ENCODE results near the gene THBD.

The THBD gene

DNA sequence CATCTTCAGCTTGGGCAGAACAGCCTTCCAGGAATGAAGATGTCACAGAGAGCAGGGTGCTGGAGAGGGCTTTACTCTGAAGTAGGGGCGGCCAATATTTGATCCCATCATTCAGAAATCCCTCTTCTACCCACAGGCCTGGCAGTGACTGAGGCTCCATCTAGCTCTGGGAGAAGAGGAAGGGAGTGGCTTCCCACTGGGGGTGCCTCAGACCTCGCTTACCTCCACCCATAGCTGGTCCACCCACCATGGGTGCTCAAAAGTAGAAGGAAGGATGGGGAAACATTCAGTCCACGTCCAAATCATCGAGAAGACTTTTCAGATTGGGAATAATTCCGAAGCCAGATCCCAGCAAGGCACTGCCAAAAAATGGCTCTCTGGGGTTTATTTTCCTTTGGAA, 11.8 kb upstream of the THBD start:
- no peak for DNase-seq

DNA sequence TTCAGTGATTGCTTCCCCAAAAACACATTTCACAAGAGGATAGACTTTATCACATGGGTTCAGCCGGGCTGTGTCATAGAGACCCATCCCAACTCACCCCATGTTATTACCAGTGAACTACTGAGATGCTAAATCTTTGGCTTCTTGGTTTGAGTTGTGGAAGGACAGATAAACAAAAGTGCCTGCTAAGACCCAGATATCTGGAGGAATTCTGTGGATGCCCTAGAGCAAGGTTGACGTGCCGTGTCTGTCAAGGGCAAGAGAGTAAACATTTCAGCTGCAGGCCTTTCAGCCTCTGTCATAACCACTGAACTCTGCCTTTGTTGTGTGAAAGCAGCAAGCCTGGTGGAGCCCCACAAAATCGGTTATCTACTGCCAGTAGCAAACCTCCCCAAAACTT, 11.2 kb upstream of the THBD start:
- DNase-seq = no peak

DNA sequence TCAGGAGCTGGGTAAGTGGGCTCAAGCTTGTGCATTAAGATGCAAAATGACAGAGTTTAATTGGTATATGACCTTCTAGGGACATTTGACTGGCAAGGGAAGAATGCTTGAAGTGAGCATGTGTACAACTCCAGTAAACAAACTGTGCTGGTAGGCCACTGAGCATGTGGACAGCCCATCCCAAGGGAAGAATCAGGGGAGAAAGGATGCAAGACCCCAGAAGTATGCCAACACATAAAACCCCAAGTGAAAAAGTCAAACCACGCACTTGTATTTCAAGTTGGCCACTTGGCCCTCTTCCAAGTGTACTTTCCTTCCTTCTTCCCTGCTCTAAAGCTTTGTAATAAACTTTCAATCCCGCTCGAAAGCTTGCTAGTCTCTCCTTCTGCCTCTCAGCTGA, 10.4 kb upstream of the THBD start:
- DNase-seq = no peak

DNA sequence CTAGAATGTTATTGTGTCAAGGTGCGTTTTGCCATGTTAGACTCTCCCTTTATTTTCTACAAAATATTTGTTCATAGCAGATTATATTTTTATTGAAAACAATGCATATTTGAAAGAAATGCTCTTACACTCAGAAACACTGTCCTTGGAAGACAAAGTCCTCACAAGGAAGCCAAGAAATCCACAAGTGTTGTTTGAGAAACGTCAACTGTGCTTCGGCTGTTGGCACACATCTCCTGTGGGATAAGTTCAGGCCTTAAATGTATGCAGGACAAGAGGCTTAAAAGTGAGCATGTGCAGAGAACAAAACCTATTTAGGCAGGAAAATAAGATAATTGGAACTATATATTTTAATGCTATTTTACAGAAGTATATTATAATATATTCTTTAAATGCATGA, 9.5 kb upstream of the THBD start:
- no peak for DNase-seq

DNA sequence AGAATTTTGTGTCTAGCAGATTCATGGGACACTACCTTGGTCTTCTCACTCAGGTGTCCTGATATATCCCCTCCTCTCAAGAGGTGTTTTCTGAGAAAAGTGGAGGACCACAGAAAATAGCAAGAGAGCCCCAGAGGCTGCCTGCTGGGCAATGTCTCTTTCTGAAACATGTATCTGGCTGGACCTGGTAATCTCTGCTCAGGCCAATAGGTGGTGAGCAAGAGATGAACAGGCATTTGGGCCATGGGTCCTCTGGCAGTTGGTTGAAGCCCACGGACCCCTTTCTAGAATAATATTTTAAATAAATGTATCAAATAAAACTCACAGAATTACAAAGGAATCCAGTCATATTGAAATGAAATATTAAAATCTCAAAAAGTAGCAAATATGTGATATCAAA, 8.8 kb upstream of the THBD start:
- no peak for DNase-seq

DNA sequence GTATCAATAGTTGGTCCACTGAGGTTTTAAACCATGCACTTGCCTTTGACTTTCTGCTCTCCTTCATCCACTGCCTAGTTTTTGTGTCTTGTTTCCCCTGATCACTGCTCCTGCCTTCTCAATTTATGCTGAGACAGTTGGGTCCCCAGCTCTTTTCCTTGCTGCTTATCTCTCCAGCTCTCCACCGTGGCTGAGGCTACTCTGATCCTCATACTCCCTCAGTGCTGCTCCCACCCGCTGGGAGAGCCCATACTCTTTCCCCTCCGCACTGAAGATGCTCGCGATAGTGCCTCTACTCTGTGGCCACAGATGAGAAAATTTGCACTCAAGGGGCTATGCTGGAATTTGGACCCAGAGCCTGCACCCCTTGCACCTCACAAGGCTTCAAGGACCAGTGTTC, 3.4 kb upstream of the THBD start:
- DNase-seq = no peak

DNA sequence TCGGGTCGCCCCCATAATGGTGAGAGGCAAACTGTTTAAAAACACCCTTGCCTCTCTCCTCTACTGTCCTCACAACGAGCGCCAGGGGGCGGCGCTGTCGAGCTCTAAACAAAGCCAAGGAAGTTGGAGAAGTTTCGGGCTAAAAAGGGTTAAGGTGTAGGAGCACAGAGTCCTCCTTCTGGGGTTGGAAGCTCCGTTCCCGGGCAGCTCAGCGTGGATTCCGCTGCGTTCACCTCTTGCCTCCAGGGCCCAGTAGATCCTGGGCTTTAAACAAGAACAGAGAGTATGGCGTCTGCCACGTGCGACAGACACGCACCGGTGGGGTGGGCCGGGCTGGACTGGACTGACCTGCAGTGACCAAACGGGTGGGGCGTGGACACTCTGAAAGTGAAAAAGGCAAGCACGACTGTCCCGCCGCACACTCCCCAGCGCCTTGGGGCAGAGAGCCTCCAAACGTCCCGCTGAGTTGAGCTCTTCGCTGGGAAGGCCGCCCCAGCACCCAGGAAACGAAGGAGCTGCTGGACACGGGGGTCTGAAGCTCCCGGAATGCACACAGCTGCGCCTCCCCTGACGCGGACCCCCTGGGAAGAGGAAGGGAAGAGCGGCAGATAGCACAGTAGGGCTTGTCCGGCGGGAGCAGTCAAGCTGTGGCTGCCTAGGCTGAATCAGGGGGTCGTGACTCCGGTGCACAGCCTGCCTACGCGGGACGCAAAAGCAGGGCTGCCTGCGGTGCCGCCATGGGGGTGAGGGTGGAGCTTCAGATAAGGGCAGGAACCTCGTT, 1.6 kb upstream of the THBD start:
- DNase-seq = no peak

DNA sequence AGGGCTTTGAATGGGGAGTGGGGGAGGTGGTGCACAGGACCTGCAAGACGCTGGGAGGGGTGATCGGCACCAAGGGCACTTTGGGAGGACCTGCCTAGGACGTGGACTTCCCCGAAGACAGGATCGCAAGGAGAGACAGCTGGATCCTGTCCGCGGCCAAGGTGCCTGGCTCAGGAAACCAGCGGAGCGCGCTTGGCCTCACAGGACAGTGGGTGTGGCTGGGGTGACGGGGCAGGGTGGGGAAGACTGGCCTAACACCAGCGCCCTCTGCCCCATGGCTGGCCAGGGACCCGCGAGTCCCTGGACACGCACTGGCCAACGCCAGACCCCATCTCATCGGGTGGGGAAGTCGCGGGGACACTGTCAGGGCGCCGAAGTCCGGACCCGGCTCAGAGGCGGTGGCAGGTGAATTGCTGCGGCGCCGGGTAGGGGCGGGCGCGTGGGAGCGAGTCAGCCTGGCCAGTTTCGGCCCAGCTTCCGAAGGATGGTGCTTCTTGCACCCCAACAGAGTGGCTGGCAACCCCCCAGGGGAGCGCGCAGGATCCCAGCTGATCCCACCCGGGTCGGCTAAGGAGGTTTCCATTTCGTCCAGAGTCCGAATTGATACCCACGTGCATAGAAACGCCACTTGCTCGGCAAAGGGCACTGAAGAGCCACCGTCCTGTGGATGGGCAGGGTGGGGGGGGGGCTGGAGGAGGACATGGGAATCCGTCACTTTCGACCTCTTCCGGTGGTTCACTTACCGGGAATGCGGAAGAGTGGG, 785 bp upstream of the THBD start:
- DNase-seq = no peak

DNA sequence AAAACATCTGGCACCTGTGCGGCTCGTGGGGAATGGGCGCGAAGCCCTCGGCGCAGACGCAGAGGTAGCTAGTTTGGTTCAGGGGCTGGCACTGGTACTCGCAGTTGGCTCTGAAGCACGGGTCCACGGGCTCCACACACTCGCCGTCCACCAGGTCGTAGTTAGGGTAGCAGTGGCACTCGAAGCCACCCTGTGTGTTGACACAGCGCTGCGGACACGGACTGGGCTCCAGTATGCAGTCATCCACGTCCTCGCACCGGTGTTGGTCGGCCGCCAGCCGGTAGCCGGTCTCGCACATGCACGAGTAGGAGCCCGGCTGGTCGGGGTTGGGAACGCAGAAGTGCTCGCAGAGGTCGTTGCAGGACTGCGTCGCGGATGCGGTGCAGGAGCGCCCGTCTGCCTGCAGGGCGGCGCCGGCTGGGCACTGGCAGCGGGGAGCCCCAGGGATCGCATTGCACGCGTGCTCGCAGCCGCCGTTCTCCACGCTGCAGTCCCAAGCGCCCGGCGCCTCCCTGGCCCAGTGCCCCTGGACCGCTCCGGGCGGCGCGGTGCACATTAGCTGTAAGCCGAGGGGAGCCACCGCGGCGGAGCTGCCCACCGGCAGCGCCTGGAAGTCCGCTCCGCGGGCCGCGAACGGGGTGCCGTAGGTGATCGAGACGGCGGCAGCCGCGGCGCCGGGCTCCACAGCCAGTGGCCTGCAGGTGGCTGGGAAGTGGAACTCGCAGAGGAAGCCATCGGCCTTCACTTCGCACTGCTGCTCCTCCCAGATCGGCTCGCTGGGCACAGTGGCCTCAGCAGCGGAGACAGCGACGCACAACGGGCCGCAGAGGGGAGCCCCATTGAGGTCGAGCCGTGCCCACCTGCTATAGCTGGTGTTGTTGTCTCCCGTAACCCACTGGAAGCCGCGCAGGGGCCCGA, 930 bp downstream of the THBD start:
- DNase-seq = no peak

DNA sequence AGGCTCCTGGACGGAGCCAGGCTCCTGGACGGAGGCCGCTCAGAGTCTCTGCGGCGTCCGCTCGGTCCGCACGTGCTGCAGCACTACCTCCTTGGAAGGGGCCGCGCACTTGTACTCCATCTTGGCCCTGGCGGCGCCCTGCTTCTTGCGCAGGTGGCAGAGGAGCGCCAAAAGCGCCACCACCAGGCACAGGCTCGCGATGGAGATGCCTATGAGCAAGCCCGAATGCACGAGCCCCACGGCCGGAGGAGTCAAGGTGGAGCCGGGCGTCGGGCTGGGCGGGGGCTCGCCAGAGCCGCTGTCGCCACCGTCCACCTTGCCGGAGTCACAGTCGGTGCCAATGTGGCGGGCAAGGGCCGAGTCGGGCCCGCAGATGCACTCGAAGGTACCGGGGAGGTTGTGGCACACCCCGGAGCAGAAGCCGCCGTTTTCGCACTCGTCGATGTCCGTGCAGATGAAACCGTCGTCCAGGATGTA, 1.7 kb downstream of the THBD start:
- no peak for DNase-seq

DNA sequence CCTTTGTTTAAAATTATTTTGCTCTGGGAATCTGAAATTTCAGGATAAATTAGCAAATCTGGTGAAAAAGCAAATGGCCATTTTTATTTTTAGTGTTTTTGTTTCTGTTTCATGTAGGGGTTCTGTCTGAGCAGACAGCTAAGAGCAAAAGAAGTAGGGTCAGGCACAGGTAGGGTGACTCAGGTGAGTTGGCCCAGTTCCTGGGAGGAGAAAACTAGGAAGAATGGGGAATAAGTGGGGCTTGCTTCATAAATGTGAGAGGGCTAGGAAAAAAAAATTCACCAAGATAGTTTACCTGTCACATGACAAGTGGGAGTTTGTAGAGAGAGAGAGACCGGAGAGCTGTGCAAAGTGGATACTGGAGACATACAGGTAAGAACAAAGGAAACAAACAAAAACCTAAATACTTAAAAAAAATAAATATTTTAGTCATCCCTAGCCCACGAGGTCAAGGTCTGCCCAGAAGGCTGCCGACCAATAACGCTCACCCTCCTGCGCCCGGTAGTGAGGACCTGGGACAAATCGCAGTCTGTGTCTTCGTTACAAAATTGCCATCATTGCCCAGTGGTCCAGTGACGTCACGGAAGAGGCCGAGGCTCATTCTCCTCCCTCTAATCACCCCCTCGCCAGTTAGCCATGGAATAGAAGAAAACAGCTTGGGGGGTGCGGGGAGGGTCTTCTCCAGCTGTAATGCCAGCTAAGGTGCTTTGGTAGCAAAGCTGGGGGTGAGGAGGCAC, 2.3 kb downstream of the THBD start:
- no peak for DNase-seq

DNA sequence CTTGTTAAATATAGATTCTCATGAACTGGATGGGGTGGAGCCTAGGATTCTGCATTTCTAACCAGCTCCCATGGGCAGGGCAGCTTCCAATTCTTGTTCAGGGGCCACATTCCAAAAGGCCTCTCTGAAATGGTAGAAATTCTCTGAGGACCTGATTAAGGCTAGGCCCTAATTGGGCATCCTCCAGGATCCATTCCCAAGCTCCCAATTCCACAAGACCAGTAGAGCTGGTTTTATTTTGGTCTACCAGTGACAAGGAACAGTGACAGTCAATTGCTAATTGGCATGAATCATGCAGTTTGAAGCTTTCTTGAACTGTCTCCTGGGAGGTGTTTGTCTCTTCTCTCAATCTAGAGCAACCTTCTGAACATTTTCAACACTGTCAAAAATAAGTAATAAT, 3.0 kb downstream of the THBD start:
- no peak for DNase-seq

DNA sequence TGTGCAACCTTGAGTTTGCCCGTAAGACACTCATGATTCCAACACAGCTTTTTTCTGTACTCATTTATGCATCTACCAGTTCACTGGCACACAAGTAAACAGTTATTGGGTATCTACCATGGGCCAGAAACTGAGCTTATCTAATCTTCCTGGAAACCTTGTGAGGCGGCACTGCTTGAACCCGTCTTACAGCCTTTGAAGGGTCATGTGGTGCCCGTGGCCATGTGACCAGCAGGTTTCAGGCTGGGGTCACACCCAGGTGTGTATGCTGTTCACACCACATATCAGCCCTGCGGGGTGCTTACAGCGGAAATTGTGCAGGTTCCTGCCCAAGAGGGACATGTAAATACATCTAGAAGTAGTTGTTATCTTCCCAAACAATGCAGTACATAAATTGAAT, 6.1 kb downstream of the THBD start:
- DNase-seq = no peak

DNA sequence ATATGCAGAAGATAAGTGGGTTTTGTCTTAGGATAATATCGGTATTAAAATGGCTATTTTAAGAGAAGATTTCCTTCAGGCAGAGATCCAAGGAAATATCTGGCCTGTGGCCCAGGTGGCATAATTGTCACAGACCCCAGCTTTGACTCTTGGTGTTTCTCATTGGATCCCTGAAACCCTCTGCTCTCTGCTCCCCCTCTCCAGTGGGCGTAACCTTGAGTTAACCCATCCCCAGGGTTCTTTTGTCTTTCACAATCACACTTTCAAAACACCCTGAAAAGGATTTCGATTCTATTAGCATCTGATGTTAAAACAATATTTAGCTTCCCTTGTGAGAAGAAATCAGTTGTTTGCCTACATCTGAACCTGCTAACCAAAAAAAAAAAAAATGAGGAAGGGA, 7.2 kb downstream of the THBD start:
- no peak for DNase-seq

DNA sequence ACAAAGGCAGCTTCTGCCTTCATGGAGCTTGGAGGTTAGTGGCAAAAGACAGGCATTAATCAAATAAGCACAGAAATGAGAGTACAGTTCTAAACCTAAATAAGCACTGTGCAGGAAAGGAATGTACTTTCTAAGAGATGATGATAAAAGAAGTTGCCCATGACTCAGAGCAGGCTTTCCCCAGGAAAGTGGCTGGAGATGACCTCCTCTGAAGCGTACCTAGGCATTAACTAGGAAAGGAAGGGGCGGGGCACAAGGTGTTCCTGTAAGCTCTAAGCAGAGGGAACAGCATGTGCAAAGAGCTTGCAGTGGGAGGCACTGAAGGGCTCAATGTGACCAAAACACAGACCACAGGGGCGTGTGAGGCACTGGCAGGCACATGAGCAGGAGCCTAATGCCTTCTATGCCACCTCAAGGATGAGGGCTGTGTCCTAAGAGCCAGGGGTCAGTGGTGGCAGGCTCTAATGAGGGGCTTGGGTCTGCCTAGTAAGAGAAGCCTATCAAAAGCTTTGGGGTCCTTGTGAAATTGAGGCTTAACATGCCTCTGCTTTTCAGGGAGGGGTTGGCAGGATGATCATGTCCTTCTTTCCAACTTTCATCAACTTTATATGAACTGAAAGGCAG, 9.5 kb downstream of the THBD start:
- DNase-seq = no peak

DNA sequence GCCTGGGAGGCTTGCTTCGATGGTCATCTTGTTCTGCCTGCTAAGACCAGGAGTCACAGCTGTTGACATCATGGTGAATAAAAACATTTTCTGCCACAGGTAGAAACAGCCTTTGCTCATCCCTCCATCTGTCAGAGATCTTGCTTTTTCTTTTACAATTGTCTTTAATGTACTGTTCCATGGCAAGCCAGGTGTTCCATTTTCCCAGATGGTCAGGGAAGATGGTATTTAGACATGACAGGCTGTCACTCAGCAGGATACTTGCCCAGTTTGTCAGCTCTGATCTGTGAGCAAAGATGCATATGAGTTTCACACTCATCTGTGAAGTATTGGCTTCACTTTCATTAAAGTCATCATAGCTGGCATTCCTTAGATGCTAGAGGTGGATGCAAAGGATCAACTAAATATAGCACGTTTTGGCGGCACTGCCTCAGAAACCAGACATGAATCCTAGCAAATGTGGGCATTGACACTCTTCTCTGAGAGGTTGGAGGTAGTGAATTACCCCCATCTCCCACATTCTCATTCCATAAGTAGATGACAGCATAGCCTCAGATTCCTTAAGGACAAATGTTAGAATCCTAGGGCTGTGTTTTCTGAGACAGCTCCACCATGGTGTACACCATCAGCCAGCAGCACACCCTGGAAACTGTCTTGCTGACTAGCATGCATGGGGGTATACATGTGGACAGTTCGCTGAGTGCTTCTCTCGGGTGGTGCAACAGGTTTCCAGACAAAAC, 10.2 kb downstream of the THBD start:
- no peak for DNase-seq

DNA sequence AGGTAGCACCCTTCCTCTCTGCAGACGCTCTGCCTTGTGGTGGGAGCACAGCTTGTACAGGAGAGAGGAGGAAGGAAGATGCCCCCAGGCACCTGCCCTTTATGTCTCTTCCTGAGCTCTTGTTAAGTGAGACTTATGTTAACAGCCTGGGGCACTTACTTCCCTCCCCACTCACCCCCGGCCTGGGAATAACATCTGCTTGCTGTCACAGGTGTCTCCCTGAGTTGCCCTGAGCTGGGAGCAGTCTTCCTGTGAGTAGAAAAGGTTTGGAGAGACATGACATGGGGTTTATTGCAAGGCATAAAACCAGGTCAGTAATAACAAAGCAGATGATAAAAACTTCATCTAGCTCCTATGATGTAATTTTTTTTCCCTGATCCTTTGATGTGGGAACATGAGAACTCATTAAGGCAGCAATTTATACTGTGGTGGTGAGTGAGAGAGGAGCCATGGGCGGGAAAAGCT, 12.4 kb downstream of the THBD start:
- DNase-seq = no peak

DNA sequence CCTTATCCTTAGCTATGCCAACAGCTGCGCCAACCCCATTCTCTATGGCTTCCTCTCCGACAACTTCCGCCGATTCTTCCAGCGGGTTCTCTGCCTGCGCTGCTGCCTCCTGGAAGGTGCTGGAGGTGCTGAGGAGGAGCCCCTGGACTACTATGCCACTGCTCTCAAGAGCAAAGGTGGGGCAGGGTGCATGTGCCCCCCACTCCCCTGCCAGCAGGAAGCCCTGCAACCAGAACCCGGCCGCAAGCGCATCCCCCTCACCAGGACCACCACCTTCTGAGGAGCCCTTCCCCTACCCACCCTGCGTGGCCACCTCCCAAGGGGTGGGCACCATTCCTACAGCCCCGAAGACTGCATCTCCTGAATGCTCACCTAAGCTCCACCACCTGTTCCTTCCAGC, 13.1 kb downstream of the THBD start:
- DNase-seq = no peak

DNA sequence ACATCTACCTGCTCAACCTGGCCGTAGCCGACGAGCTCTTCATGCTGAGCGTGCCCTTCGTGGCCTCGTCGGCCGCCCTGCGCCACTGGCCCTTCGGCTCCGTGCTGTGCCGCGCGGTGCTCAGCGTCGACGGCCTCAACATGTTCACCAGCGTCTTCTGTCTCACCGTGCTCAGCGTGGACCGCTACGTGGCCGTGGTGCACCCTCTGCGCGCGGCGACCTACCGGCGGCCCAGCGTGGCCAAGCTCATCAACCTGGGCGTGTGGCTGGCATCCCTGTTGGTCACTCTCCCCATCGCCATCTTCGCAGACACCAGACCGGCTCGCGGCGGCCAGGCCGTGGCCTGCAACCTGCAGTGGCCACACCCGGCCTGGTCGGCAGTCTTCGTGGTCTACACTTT, 13.7 kb downstream of the THBD start:
- no peak for DNase-seq

DNA sequence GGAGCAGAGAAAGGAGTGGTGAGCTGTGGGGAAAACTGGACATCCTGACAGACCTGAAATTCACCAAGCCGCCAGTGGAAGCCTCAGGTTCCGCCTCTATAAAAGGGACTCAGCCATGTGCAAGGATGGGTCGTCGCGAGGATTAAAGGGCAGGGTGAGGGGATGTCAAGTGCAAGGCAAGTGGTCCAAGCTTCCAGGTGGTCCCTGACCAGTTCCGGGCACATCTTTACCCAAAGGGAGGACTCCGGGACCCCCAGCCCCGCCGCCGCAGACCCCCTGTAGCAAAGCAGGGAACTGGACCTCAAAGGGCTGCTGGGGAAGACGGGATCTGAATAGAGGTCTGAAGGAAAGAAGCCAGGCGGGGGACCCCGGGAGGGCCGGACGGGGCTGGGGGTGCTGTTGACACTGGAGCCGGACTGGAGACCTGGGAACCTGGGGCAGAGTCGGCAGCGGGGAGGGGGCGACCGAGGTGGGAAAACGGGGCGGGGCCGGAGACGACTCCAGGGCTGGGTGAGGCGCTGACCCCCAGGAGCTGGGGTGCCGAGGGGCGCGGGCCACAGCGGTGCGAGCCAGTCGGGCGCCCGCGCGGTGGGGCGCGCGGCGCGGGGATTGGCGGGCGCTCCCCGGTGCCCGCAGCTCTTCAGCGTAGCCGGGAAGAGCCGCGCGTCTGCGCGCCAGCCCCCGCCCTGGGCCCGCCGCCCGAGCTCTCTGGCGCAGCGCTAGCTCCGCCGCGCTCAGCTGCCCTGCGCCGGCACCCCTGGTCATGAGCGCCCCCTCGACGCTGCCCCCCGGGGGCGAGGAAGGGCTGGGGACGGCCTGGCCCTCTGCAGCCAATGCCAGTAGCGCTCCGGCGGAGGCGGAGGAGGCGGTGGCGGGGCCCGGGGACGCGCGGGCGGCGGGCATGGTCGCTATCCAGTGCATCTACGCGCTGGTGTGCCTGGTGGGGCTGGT, 14.5 kb downstream of the THBD start, which contains the start of gene SSTR4:
SSTR4 (plus strand) TSS at position 592 of the 951 bp plus-strand sequence; CDS start at position 764, 172 bp downstream.
- no peak for DNase-seq

Data from stimulated activated CD4-positive, alpha-beta T cell treated with anti-CD3 and anti-CD28 coated beads, Interleukin-4, amount 100 ng/mL, for 1 hour (primary cell).